Ascending aorta (tissue), 2 donors: ENCODE measurements around the gene ABCC11. TPM values are rescaled to one million over a fixed set of nuclear protein-coding genes. Genes with fewer than 3 reads are reported as not detected.
A peak's percentile ranks its signal among the peaks of the same experiment; 100 is the strongest.

Experiments
- DNase-seq, 2 donors: peaks; one replicate each; pipeline ENCODE4 v3.0.0-alpha.2; 2019; ENCODE audit warnings: low spot score in 2 of 2
- H3K27ac ChIP-seq, 2 donors: fragments of 200-600 bp; sonication (generic); one replicate each; pipeline ENCODE4 v1.5.1; 2016 to 2017; ENCODE audit warnings: mild to moderate bottlenecking in 1 of 2
- H3K27me3 ChIP-seq: fragments of 200-600 bp; sonication (generic); one replicate; pipeline ENCODE4 v1.5.1; 2017
- H3K36me3 ChIP-seq, 2 donors: fragments of 200-600 bp; sonication (generic); one replicate each; pipeline ENCODE4 v1.5.1; 2016
- H3K4me1 ChIP-seq, 2 donors: fragments of 200-600 bp; sonication (generic); one replicate each; pipeline ENCODE4 v1.5.1; 2016 to 2017; ENCODE audit warnings: mild to moderate bottlenecking in 1 of 2
- H3K4me3 ChIP-seq, 2 donors: fragments of 200-600 bp; sonication (generic); one replicate each; pipeline ENCODE4 v1.5.1; 2016 to 2017; ENCODE audit warnings: mild to moderate bottlenecking in 1 of 2
- H3K9me3 ChIP-seq, 2 donors: fragments of 200-600 bp; sonication (generic); one replicate each; pipeline ENCODE4 v1.5.1; 2016
- intact Hi-C: fragments of 100-400 bp; cut with DNase I; formaldehyde crosslinking; loops from one replicate; pipeline ENCODE4 v1.15.1; 2023
- total RNA-seq: library from RNA; depleted of rRNA; stranded (reverse); fragments of >200 nt; gene quantifications from one replicate; pipeline ENCODE4 v1.1.0, GENCODE V29; 2016
- TF ChIP-seq, protein P1 (sequence below), 3 experiments: fragments of 200-600 bp in 2 of 3; fragments of 450-650 bp in 1 of 3; sonication (generic) in 2 of 3; IDR thresholded peaks; one replicate each; pipeline ENCODE4 v1.5.1; 2016 to 2019; ENCODE audit warnings: antibody characterized with exemption in 3 of 3, mild to moderate bottlenecking in 1 of 3, moderate library complexity in 1 of 3

The ABCC11 gene
- total RNA-seq, 1 donor from 2014 or later: not detected

DNA sequence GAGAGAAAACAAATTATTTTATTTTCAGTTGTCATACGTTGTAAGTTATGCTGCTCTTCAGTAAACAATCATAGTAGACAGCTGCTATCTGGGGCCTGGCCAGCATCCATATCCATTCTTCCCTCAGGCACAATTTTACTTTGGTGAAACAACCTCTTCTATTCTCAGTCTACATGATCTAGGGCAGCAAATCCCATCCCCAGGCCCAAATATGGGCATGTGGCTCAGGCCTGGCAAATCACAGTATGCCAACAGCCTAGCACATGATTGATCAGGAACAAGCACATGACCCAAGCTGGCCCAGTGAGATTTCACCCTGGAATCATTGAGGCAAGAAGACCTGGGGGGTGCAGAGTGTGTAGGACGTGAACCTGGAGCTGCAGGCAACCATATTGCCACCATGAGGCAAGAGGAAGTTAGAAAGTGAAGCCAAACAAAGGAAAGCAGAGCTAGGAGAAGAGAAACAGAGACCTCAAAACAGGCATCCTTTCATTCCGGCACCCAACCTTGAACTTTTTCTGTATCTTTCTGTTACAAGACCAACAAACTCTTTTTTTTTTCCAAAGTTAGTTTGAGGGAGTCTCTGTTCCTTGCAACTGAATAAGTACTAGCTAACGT lies 81.3 kb downstream of the ABCC11 start:
- DNase-seq: no peak

DNA sequence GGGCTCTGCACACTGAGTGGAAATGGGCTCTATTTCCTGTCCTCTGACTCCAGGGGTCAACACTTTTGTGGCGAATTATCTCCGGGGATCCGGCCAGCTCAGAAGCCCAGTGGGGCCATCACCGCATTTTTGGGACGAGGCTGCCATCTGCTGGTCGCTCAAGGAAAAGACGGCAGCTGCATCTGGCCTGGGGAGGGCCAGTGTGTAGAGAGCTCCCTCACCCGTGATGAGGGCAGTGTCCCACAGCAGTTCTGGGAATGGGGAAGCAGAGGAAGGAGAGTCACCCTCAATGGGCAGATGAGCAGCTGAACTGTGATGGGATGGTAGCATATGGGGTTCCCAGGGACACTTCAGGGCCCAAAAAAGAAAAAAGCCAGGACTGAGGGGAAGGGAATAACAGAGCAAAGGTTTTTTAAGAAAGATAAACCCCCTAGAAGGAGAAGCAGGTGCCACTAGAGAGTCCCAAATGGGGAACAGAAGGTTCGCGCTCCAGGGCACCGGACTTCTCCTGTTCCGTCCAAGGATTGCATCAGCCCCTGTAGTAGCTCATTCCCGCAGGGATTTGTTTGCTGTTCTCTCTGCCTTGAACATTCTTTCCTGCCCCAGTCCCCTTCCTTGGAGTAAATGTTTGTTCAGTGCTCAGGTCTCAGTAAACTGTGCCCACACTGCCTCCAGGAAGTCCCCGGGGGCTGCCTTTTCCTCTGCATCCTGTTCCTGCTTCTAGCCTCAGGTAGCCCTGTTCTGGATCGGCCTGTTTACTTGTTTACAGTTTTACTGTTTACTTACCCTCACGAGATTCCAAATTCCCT lies 82.2 kb downstream of the ABCC11 start:
- intact Hi-C loops: loop anchor here (2.0 to 10.0 kb wide), 3 partner anchors 1024 to 1220 kb away; no protein-coding TSS in a partner anchor
- Histone ChIP-seq H3K36me3 (no peaks in the 10 kb centered on the region), H3K27me3 (no peaks in the 10 kb centered on the region), H3K9me3 (no peaks in the 10 kb centered on the region), H3K4me3 (no peak overlapping the region), H3K4me1 (peaks cover 0 to 3% of the 10 kb centered on the region in 2 donors), H3K27ac (no peak overlapping the region)
- TF ChIP-seq, protein P1, sequence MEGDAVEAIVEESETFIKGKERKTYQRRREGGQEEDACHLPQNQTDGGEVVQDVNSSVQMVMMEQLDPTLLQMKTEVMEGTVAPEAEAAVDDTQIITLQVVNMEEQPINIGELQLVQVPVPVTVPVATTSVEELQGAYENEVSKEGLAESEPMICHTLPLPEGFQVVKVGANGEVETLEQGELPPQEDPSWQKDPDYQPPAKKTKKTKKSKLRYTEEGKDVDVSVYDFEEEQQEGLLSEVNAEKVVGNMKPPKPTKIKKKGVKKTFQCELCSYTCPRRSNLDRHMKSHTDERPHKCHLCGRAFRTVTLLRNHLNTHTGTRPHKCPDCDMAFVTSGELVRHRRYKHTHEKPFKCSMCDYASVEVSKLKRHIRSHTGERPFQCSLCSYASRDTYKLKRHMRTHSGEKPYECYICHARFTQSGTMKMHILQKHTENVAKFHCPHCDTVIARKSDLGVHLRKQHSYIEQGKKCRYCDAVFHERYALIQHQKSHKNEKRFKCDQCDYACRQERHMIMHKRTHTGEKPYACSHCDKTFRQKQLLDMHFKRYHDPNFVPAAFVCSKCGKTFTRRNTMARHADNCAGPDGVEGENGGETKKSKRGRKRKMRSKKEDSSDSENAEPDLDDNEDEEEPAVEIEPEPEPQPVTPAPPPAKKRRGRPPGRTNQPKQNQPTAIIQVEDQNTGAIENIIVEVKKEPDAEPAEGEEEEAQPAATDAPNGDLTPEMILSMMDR (IDR thresholded peaks at IDR 0.05): peak; percentile 69 to 85 (median 76)
- DNase-seq: peak; percentile 23 to 84

More for the DNA sequence above, 81.3 kb downstream of the ABCC11 start:
- H3K27me3 ChIP-seq: no peaks in the 10 kb centered on the region
- no peaks in the 10 kb centered on the region for H3K36me3 ChIP-seq
- no peak overlapping the region for H3K27ac ChIP-seq
- H3K4me3 ChIP-seq: no peak overlapping the region
- no peaks in the 10 kb centered on the region for H3K9me3 ChIP-seq
- H3K4me1 ChIP-seq: peaks cover 0 to 3% of the 10 kb centered on the region in 2 donors
- TF ChIP-seq, protein P1 (IDR thresholded peaks at IDR 0.05): no peak
- intact Hi-C loops: loop anchor here (2.0 to 10.0 kb wide), 3 partner anchors 1025 to 1221 kb away; no protein-coding TSS in a partner anchor

DNA sequence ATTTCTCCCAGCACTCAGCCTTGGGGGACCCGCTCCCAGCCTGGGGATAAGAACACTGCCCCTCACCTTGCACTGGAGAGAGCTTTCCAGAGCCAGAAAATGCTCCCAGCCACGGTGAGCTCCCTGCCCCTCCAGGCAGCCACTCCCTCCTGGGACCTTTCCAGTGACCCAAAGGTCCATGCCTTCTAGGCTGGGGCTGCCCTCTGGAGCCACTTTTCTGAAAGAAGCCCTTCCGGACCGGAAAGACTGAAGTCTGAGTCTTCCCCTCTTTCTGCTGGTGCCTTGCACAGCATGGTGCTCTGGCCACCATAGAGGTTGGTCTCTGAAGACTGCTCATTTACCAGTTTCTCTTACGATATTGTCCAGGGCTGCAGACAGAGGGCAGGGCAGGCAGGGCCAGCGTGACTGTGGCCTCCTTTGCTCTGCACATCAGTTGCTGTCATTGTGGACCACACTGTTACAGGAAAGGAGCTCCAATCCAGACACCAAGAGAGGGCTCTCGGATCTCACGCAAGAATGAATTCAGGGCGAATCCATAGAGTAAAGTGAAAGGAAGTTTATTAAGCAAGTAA lies 84.4 kb downstream of the ABCC11 start:
- Histone ChIP-seq H3K4me3 (no peak overlapping the region), H3K9me3 (no peaks in the 10 kb centered on the region), H3K27ac (no peak overlapping the region), H3K4me1 (peaks cover 0 to 3% of the 10 kb centered on the region in 2 donors), H3K36me3 (no peaks in the 10 kb centered on the region), H3K27me3 (no peaks in the 10 kb centered on the region)
- no peak for DNase-seq
- intact Hi-C loops: loop anchor here (10.0 kb wide), 1 partner anchor 1218 kb away; no protein-coding TSS in a partner anchor
- TF ChIP-seq, protein P1 (IDR thresholded peaks at IDR 0.05): no peak

GRCh38 chr16:48161906-48162305 lies 85.4 kb downstream of the ABCC11 start:
- DNase-seq: no peak
- Histone ChIP-seq H3K27me3 (no peaks in the 10 kb centered on the region), H3K4me1 (peaks cover 0 to 3% of the 10 kb centered on the region in 2 donors), H3K4me3 (no peak overlapping the region), H3K27ac (no peak overlapping the region), H3K36me3 (no peaks in the 10 kb centered on the region), H3K9me3 (no peaks in the 10 kb centered on the region)
- intact Hi-C loops: loop anchor here (10.0 kb wide), 1 partner anchor 1217 kb away; no protein-coding TSS in a partner anchor
- TF ChIP-seq, protein P1 (IDR thresholded peaks at IDR 0.05): no peak

- TF ChIP-seq, protein P1 (IDR thresholded peaks at IDR 0.05): no peak
- intact Hi-C loops: loop anchor here (10.0 kb wide), 1 partner anchor 1216 kb away; no protein-coding TSS in a partner anchor
- H3K4me3 ChIP-seq: no peak overlapping the region
- H3K27ac ChIP-seq: no peak overlapping the region
- H3K27me3 ChIP-seq: no peaks in the 10 kb centered on the region
- peaks cover 0 to 3% of the 10 kb centered on the region in 2 donors for H3K4me1 ChIP-seq
- H3K36me3 ChIP-seq: no peaks in the 10 kb centered on the region
- DNase-seq: no peak
- H3K9me3 ChIP-seq: no peaks in the 10 kb centered on the region
Measured at GRCh38 chr16:48160575-48160974, 86.8 kb downstream of the ABCC11 start.
